ENCODE data around the gene KCNQ1. TPM values are rescaled to one million over a fixed set of nuclear protein-coding genes. Genes with fewer than 3 reads are reported as not detected.

The KCNQ1 gene
- polyA plus RNA-seq, 1 of the 3 experiments (the other 2 are of a cell fraction), result 0.05 TPM

DNA sequence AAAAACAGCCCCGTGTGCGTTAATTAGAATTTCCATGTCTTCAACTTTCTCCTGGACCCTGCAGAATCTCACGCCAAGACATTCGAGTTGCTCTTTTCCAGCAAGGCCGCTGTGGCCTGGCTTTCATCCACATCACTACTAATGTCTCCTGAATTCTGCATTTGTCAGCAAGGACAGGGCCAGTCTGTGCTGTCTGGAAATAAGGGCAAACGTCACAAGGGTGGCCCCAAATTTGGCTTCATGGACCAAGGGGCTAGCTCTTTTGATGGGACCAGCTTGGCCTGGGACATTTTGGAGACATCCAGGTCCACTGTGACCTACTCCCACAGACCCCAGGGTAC lies 221.6 kb downstream of the KCNQ1 start:
- Histone ChIP-seq H3K9me3 (no peaks in the 10 kb centered on the region), H3K9me2 (no peaks in the 10 kb centered on the region), H3F3A (replicated peaks; ENCODE audit: insufficient read depth) (no peaks in the 10 kb centered on the region), H3K4me2 (no peak overlapping the region), H3K79me2 (ENCODE audit: insufficient read depth) (no peaks in the 10 kb centered on the region), H2AFZ (ENCODE audit: low read depth) (no peak overlapping the region), H3K9ac (no peak overlapping the region), H3K4me1 (ENCODE audit: control insufficient read depth in 1 of 2, insufficient read depth in 2 of 2, low read depth in 1 of 2, low read length in 1 of 2) (peaks cover 0 to 30% of the 10 kb centered on the region in 2 experiments; a peak in 1 of 4 replicates), H3K36me3 (replicated peaks in 1 of 2; ENCODE audit: control insufficient read depth in 1 of 2, insufficient read depth in 2 of 2, low read length in 1 of 2) (no peaks in the 10 kb centered on the region), H3K27me3 (ENCODE audit: insufficient read depth) (no peaks in the 10 kb centered on the region), H3K27ac (ENCODE audit: low read depth in 2 of 2, low read length in 1 of 2) (no peak overlapping the region), H3K4me3 (ENCODE audit: low read depth in 2 of 2, low read length in 1 of 2) (no peak overlapping the region), H4K20me1 (ENCODE audit: insufficient read depth) (no peaks in the 10 kb centered on the region)
- POLR2A ChIA-PET, result no interaction called here
- WGBS (ENCODE audit: low lambda C conversion rate), result 76% methylated on average over 6 of the region's 6 CpGs
- no peak for DNase-seq
- TF ChIP-seq RCOR1 (IDR thresholded peaks at IDR 0.05; ENCODE audit: low read length) (no peak), NFIC (IDR thresholded peaks at IDR 0.05; ENCODE audit: borderline replicate concordance) (no peak), TAF1 (IDR thresholded peaks at IDR 0.05; ENCODE audit: borderline replicate concordance, low read depth, low read length) (no peak), TEAD4 (IDR thresholded peaks at IDR 0.05; ENCODE audit: borderline replicate concordance, insufficient read depth) (no peak), RAD21 (IDR thresholded peaks at IDR 0.05; ENCODE audit: low read length) (no peak), JUND (IDR thresholded peaks at IDR 0.05) (no peak), RXRA (IDR thresholded peaks at IDR 0.05; ENCODE audit: borderline replicate concordance, low read depth) (no peak), YY1 (IDR thresholded peaks at IDR 0.05; ENCODE audit: low read depth) (no peak), FOXM1 (IDR thresholded peaks at IDR 0.05; ENCODE audit: low read depth) (no peak), MXI1 (IDR thresholded peaks at IDR 0.05; ENCODE audit: low read depth, low read length) (no peak), NRF1 (IDR thresholded peaks at IDR 0.05; ENCODE audit: low read depth, low read length) (no peak), MEF2A (IDR thresholded peaks at IDR 0.05; ENCODE audit: borderline replicate concordance, low read depth) (no peak), SIN3A (IDR thresholded peaks at IDR 0.05; ENCODE audit: borderline replicate concordance, low read depth, low read length) (no peak), TCF12 (IDR thresholded peaks at IDR 0.05) (no peak), POLR2AphosphoS5 (IDR thresholded peaks at IDR 0.05; ENCODE audit: low read depth, low read length) (no peak), GABPA (IDR thresholded peaks at IDR 0.05; ENCODE audit: low read depth) (no peak), FOSL2 (IDR thresholded peaks at IDR 0.05; ENCODE audit: borderline replicate concordance, low read depth) (no peak)
- TF ChIP-seq, protein P1, sequence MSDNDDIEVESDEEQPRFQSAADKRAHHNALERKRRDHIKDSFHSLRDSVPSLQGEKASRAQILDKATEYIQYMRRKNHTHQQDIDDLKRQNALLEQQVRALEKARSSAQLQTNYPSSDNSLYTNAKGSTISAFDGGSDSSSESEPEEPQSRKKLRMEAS (IDR thresholded peaks at IDR 0.05; ENCODE audit: low read depth), result no peak
- TF ChIP-seq, protein P2, sequence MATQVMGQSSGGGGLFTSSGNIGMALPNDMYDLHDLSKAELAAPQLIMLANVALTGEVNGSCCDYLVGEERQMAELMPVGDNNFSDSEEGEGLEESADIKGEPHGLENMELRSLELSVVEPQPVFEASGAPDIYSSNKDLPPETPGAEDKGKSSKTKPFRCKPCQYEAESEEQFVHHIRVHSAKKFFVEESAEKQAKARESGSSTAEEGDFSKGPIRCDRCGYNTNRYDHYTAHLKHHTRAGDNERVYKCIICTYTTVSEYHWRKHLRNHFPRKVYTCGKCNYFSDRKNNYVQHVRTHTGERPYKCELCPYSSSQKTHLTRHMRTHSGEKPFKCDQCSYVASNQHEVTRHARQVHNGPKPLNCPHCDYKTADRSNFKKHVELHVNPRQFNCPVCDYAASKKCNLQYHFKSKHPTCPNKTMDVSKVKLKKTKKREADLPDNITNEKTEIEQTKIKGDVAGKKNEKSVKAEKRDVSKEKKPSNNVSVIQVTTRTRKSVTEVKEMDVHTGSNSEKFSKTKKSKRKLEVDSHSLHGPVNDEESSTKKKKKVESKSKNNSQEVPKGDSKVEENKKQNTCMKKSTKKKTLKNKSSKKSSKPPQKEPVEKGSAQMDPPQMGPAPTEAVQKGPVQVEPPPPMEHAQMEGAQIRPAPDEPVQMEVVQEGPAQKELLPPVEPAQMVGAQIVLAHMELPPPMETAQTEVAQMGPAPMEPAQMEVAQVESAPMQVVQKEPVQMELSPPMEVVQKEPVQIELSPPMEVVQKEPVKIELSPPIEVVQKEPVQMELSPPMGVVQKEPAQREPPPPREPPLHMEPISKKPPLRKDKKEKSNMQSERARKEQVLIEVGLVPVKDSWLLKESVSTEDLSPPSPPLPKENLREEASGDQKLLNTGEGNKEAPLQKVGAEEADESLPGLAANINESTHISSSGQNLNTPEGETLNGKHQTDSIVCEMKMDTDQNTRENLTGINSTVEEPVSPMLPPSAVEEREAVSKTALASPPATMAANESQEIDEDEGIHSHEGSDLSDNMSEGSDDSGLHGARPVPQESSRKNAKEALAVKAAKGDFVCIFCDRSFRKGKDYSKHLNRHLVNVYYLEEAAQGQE (IDR thresholded peaks at IDR 0.05; ENCODE audit: low read depth, low read length), result no peak
- TF ChIP-seq, protein P3, sequence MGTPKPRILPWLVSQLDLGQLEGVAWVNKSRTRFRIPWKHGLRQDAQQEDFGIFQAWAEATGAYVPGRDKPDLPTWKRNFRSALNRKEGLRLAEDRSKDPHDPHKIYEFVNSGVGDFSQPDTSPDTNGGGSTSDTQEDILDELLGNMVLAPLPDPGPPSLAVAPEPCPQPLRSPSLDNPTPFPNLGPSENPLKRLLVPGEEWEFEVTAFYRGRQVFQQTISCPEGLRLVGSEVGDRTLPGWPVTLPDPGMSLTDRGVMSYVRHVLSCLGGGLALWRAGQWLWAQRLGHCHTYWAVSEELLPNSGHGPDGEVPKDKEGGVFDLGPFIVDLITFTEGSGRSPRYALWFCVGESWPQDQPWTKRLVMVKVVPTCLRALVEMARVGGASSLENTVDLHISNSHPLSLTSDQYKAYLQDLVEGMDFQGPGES (IDR thresholded peaks at IDR 0.05; ENCODE audit: low read depth, low read length), result no peak
- CTCF ChIA-PET, result interaction anchor here (1.2 kb wide), 1 partner anchor 135 kb away, joined by 7 read pairs; no protein-coding TSS in a partner anchor

All from SK-N-SH (cell line).